H1 (cell line): Measurements from ENCODE around the gene LY86. TPM values are rescaled to one million over a fixed set of nuclear protein-coding genes. Genes with fewer than 3 reads are reported as not detected.

ENCODE experiments used
- BACH1 ChIP-seq: IDR thresholded peaks from 2 replicates; pipeline ENCODE4 v1.6.1; 2012; ENCODE audit warnings: low read length, improper control_type of control experiment
- HDAC6 ChIP-seq: IDR thresholded peaks from one replicate; pipeline ENCODE4 v1.7.1; 2012; ENCODE audit warnings: low read depth, mild to moderate bottlenecking, inconsistent platforms, low read length, moderate library complexity
- JUND ChIP-seq: IDR thresholded peaks from 2 replicates; pipeline ENCODE4 v1.6.1; 2011; ENCODE audit warnings: mild to moderate bottlenecking, improper control_type of control experiment, low read length
- KDM1A ChIP-seq: fragments of 200-600, 300-600 bp; sonication (generic); IDR thresholded peaks from 2 replicates; pipeline ENCODE4 v1.7.1; 2016; ENCODE audit warnings: mild to moderate bottlenecking, low read length, borderline replicate concordance
- NANOG ChIP-seq: IDR thresholded peaks from 2 replicates; pipeline ENCODE4 v1.6.1; 2011; ENCODE audit warnings: low read length, low read depth, mild to moderate bottlenecking, inconsistent platforms; ENCODE audit not compliant: insufficient read depth, poor library complexity, severe bottlenecking
- RNF2 ChIP-seq: fragments of 200-900, 300-1000 bp; sonication (generic); IDR thresholded peaks from 2 replicates; pipeline ENCODE4 v1.7.1; 2016; ENCODE audit warnings: borderline replicate concordance, low read depth, mild to moderate bottlenecking, antibody characterized with exemption, low read length; ENCODE audit not compliant: poor library complexity, severe bottlenecking; ENCODE audit errors: missing control alignments
- SAP30 ChIP-seq: fragments of 300-600 bp; sonication (generic); IDR thresholded peaks from 2 replicates; pipeline ENCODE4 v1.7.1; 2012; ENCODE audit warnings: low read length, moderate library complexity, mild to moderate bottlenecking, inconsistent platforms; ENCODE audit not compliant: insufficient read depth, insufficient replicate concordance
- TBP ChIP-seq: IDR thresholded peaks from 2 replicates; pipeline ENCODE4 v1.6.1; 2011; ENCODE audit warnings: low read depth, low read length, improper control_type of control experiment
- TCF12 ChIP-seq: IDR thresholded peaks from 2 replicates; pipeline ENCODE4 v1.6.1; 2011; ENCODE audit warnings: low read depth, mild to moderate bottlenecking, low read length
- polyA plus RNA-seq, 7 experiments: library from polyadenylated mRNA; depleted of rRNA in 3 of 7; stranded (reverse) in 5 of 7; unstranded in 2 of 7; fragments of >200 nt in 5 of 7; fragments of 200-250 nt in 2 of 7; gene quantifications; 1 replicate in 5 of 7; 2 replicates in 1 of 7; 4 replicates in 1 of 7; pipeline versions ENCODE4 v1.2.1 to v1.2.3, GENCODE V29; 2011 to 2013; ENCODE audit warnings: missing spikeins in 2 of 7, mixed read lengths in 2 of 7
- total RNA-seq: library from RNA; stranded (reverse); fragmentation: NEBNext Ultra II Directional; extraction: Animal tissue kit (Norgen Biotek cat#: 25700); gene quantifications from 2 replicates; pipeline ENCODE4 v1.2.1, GENCODE V29; 2021
- TF ChIP-seq, protein P1 (sequence below): fragments of 300-600 bp; sonication (generic); IDR thresholded peaks from 2 replicates; pipeline ENCODE4 v1.7.1; 2012; ENCODE audit warnings: low read length, moderate library complexity, mild to moderate bottlenecking, inconsistent platforms; ENCODE audit not compliant: insufficient replicate concordance

The LY86 gene
- total and polyA plus RNA-seq, 2 of the 8 experiments (the other 6 are each of a cell fraction or from before 2014, with no cell fraction given): not detected

DNA sequence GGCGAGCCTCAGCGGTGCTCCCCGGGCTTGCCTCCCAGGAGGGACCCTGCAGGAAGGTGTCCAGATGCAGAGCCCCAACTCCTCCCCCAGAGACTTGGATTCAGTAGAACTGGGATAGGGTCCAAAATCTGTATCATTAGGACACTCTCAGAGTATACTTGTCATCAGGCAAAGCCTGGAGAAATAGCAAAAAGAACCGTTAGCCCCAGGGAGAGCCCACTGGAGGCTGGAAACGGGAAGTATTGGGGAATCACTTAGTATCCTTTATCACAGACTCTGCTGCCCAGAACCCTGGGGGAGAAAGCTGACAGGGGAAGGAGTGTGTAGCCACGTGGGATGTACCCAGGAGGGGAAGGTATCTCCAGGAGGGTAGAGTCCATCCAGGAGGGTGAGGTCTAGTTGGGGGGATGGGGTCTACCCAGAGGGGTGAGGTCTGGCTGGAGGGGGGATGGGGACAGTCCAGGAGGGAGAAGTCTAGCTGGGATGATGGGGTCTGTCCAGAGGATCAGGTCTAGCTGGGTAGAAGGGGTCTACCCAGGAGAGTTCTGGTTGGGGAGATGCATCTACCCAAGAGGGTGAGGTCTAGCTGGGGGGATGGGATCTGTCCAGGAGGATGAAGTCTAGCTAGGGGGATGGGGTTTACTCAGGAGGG lies 107.2 kb downstream of the LY86 start (continued):
- TF ChIP-seq, protein P1, sequence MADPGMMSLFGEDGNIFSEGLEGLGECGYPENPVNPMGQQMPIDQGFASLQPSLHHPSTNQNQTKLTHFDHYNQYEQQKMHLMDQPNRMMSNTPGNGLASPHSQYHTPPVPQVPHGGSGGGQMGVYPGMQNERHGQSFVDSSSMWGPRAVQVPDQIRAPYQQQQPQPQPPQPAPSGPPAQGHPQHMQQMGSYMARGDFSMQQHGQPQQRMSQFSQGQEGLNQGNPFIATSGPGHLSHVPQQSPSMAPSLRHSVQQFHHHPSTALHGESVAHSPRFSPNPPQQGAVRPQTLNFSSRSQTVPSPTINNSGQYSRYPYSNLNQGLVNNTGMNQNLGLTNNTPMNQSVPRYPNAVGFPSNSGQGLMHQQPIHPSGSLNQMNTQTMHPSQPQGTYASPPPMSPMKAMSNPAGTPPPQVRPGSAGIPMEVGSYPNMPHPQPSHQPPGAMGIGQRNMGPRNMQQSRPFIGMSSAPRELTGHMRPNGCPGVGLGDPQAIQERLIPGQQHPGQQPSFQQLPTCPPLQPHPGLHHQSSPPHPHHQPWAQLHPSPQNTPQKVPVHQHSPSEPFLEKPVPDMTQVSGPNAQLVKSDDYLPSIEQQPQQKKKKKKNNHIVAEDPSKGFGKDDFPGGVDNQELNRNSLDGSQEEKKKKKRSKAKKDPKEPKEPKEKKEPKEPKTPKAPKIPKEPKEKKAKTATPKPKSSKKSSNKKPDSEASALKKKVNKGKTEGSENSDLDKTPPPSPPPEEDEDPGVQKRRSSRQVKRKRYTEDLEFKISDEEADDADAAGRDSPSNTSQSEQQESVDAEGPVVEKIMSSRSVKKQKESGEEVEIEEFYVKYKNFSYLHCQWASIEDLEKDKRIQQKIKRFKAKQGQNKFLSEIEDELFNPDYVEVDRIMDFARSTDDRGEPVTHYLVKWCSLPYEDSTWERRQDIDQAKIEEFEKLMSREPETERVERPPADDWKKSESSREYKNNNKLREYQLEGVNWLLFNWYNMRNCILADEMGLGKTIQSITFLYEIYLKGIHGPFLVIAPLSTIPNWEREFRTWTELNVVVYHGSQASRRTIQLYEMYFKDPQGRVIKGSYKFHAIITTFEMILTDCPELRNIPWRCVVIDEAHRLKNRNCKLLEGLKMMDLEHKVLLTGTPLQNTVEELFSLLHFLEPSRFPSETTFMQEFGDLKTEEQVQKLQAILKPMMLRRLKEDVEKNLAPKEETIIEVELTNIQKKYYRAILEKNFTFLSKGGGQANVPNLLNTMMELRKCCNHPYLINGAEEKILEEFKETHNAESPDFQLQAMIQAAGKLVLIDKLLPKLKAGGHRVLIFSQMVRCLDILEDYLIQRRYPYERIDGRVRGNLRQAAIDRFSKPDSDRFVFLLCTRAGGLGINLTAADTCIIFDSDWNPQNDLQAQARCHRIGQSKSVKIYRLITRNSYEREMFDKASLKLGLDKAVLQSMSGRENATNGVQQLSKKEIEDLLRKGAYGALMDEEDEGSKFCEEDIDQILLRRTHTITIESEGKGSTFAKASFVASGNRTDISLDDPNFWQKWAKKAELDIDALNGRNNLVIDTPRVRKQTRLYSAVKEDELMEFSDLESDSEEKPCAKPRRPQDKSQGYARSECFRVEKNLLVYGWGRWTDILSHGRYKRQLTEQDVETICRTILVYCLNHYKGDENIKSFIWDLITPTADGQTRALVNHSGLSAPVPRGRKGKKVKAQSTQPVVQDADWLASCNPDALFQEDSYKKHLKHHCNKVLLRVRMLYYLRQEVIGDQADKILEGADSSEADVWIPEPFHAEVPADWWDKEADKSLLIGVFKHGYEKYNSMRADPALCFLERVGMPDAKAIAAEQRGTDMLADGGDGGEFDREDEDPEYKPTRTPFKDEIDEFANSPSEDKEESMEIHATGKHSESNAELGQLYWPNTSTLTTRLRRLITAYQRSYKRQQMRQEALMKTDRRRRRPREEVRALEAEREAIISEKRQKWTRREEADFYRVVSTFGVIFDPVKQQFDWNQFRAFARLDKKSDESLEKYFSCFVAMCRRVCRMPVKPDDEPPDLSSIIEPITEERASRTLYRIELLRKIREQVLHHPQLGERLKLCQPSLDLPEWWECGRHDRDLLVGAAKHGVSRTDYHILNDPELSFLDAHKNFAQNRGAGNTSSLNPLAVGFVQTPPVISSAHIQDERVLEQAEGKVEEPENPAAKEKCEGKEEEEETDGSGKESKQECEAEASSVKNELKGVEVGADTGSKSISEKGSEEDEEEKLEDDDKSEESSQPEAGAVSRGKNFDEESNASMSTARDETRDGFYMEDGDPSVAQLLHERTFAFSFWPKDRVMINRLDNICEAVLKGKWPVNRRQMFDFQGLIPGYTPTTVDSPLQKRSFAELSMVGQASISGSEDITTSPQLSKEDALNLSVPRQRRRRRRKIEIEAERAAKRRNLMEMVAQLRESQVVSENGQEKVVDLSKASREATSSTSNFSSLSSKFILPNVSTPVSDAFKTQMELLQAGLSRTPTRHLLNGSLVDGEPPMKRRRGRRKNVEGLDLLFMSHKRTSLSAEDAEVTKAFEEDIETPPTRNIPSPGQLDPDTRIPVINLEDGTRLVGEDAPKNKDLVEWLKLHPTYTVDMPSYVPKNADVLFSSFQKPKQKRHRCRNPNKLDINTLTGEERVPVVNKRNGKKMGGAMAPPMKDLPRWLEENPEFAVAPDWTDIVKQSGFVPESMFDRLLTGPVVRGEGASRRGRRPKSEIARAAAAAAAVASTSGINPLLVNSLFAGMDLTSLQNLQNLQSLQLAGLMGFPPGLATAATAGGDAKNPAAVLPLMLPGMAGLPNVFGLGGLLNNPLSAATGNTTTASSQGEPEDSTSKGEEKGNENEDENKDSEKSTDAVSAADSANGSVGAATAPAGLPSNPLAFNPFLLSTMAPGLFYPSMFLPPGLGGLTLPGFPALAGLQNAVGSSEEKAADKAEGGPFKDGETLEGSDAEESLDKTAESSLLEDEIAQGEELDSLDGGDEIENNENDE: no peak
- TF ChIP-seq NANOG: no peak
- TF ChIP-seq JUND: no peak
- TF ChIP-seq SAP30: no peak
- no peak for TF ChIP-seq BACH1
- no peak for TF ChIP-seq TCF12
- no peak for TF ChIP-seq KDM1A
- TF ChIP-seq RNF2: no peak
- TF ChIP-seq HDAC6: no peak
- TF ChIP-seq TBP: no peak
